HG03066 (cell line): Measurements from ENCODE around the gene SIK3.
A peak's percentile ranks its signal among the peaks of the same experiment; 100 is the strongest.
"Not testable (repeated sequence)": the region's sequence is repeated elsewhere in the genome, so short reads cannot be mapped to it uniquely, and the experiment has no call there.

Source experiments
- ATAC-seq: cut with Tn5 transposase; IDR thresholded peaks from one replicate; pipeline ENCODE4 v1.9.1; 2021; ENCODE audit warnings: low read depth; ENCODE audit not compliant: unreplicated experiment

SIK3 gene

DNA sequence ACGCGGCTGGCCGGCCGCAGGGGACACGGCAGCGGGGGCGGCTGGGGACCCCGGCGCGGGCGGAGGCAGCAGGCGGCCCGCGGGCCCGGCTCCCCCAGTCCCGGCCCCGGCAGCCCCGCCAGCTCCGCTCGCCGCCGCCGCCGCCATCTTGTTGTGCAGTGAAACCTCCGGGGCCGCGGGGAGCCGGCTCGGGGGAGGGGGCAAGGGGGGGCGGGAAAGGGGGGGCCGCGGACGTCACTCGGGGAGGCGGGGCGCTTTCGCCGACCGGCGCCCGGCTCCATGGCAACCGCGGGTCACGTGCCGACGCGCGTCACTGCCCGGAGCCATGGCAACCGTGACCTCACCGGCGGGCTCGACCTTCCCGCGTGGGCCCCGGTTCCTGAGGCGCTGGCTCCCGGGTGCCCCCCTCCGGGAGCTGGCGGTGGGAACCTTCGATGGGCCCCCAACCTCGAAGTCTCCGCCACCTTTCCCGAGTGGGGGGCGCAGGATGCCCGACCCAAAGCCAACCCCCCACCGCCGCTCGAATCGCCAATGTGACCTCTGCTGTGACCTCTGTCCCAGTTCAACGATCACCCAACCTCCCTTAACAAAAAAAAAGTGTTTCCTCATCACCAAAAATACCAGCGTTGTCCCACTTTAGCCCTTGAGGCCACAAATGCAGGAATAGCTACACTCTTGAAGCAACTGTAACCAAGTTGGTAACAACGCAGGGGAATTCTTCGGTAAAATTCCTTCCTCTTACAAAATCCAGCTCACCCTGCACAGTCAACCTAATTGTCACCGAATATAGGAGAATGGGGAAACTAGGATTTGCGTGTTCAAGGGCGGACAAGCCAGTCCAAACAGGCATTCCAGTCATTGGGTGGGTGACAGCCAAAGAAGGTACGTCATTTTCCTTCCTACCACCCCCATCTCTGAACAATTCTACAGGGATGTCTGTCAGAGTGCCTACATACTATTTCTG lies at the start of gene SIK3:
Gene SIK3 (minus strand): TSS at position 160 of the 964 bp plus-strand sequence. CDS start 13 bp downstream, at position 147.
- ATAC-seq: peak; percentile 62

- ATAC-seq: no peak
These were observed 48.3 kb upstream of the SIK3 start for GRCh38 chr11:117146521-117146920.

- no peak for ATAC-seq
These were observed 47.1 kb upstream of the SIK3 start for GRCh38 chr11:117145393-117145761.

- peak; percentile 40 for ATAC-seq
These were observed 46.5 kb upstream of the SIK3 start for GRCh38 chr11:117144477-117145392.

DNA sequence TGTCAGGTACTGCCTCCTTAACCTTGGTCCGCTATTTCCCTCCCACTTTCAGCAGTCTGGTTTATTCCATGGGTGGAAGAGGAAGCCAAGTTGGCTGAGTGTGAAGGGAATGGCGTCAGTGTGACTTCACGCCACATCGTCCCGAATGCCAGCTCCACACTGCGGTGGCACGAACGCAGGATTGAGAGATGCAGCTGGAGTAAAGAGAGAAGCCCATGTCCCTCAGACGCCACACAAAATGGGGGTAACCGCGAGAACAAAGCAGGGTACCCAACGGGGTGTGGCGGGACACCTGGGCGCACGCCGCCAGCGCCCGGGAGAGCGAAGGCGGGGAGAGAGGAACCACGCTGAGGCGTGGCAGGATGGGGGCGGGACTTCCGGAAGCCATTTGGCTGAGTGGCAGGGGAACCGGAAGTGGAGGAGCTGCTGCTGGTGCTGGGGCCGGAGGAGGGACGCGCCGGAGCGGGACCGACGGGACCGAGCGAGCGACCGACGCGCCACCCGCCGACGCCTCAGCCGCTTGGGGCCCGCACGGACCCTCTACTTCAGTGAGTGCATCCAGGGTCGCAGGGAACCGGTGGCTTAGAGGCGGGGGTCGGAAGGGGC lies 45.7 kb upstream of the SIK3 start, which contains the start of gene PAFAH1B2:
Gene PAFAH1B2 (plus strand): TSS at position 417 of the 606 bp plus-strand sequence. CDS start 8,161 bp downstream, outside the sequence.
- peak; percentile 96 for ATAC-seq

DNA sequence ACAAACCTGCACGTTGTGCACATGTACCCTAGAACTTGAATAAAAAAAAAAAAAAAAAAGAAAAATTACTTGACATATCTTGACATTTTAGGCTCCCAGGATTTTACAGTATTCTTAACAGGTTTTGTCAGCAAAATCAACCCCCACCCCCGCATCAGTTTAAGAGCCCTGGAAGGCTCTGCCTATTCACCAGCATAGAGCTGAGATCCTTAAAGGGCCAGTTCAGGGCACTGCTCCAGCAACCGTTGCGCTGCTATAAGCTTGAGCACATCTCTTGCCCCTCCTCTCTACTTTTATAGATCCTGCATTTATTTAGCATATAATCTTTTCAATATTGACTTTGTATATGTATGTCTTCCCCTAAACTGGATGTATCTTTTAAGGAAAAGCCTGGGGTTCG lies 45.2 kb upstream of the SIK3 start:
- ATAC-seq: no peak

DNA sequence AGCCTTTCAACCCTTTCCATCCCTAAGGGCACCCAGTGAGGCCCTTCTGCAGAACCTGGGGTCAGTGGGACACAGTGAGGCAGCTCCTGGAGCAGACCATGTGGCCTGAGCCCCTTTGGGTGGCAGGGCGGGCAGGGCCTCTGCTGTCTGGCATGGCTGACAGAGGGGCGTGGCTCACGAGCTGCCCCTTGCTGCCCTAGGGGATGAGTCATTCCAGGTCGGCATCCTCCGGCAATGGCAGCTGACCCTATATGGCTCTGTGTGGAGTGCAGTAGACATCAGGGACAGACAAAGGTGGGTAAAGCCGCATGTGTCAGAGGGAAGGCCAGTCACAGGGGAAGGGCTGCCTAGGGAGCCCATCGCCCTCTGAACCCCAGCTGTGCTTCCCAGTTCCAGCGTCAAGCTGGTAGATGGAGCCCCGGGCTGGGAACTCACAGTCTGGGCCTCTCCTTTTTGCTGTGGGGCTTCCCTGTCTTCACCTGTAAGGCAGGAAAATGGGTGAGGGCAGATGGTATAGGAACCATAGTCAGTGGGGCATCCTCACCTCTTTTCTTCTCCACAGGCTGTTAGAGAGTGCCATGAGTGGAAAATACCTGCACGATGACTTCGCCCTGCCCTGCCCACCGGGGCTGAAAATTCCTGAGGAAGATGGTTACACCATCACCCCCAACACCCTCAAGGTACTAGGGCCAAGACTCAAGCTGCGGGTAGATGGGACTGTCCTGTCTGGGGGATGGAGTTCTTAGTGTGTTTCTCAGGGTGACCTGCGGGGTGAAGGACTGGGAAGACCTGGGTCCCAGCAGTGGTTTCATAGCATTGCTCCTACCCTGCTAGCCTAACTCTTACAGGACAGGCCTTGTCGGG lies 39.2 kb upstream of the SIK3 start:
- not testable (repeated sequence) for ATAC-seq

DNA sequence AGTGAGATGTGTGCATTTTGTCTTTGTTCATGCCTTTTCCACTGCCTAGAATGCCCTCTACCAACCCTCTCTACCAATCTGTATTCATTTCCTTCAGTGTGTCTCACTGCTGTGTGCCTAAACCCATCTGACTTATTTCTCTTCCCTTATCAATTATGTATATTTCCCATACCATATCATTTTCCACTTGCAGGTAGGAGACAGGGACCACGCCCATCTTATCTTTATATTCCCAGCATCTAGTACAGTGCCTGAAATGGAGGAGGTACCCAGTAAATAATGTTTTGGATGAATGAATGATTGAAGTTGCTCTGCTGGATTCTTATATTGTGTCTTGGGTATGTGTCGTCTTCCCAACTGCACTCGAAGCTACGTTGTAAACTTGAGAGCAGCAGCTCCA lies 36.8 kb upstream of the SIK3 start:
- ATAC-seq: not testable (repeated sequence)

- no peak for ATAC-seq
These were observed 36.2 kb upstream of the SIK3 start for GRCh38 chr11:117134431-117134830.

DNA sequence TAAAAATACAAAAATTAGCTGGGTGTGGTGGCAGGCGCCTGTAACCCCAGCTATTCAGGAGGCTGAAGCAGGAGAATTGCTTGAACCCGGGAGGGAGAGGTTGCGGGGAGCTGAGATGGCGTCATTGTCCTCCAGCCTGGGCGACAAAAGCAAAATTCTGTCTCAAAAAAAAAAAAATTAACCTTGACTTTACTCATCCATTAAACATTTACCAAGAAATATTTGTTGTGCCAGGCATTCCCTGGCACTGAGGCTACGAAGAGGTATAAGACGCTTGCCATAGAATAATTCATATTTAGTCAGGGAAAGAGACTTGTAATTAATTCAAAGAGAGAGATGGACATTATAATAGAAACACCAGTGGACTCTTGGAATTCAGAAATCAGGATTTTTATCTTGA lies 32.7 kb upstream of the SIK3 start:
- no peak for ATAC-seq

DNA sequence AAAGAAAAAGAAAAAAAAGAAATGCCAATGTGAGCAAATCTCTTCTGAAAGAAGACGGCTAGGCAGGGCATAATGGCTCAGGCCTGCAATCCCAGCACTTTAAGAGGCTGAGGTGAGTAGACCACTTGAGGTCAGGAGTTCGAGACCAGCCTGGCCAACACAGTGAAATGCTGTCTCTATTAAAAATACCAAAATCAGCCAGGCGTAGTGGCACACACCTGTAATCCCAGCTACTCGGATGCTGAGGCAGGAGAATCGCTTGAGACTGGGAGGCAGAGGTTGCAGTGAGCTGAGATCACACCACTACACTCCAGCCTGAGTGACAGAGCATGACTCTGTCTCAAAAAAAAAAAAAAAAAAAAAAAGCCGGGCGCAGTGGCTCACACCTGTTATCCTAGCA lies 32.2 kb upstream of the SIK3 start:
- ATAC-seq: not testable (repeated sequence)

DNA sequence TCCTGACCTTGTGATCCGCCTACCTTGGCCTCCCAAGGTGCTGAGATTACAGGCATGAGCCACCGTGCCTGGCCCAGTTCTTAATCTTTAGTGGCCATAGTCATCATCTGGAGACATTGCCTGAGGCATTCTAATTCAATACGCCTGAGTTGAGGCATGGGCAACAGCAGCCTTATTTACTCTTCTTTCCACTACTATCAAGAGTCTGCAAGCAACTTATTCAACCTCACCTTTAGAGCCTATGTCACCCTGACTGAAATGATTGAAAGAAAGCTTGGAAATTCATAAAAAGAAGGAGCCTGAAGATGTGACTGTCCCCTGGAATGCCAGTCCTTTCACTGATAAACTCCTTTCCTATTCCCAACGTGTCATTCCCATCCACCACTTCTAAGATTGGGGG lies 30.1 kb upstream of the SIK3 start:
- no peak for ATAC-seq

DNA sequence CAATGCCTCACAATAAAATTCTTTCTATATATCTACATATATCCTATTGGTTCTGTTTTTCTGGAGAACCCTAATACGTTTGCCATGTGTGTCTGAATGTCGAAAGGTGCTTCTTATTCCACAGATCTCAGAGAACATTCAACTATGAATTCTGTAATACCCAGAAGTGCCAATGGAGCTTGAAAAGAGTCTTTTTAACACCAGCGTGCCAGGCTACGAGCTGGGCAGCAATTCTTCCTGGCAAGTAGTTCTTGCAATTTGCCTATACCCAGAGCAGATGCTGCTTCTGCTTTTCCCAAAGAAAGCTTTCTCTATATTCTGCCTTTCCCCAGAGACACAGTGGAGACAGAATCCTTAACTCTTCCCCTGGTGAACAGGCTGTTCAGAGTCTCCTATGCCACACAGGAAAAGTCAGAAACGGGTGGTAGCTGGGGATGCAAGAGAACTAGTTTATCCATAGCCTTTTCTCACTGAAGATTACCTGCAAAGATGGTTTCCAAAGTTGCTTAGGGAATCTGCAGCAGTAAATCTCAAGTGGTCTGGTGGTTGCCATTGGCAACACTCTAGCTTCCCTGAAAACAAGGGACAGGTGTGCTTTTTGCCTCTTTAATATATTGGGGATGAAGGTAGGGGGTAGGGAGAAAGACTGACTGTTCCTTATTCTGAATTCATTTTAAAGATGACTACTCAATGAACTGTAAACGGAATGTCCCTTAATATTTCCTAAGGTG lies 29.1 kb upstream of the SIK3 start:
- no peak for ATAC-seq

DNA sequence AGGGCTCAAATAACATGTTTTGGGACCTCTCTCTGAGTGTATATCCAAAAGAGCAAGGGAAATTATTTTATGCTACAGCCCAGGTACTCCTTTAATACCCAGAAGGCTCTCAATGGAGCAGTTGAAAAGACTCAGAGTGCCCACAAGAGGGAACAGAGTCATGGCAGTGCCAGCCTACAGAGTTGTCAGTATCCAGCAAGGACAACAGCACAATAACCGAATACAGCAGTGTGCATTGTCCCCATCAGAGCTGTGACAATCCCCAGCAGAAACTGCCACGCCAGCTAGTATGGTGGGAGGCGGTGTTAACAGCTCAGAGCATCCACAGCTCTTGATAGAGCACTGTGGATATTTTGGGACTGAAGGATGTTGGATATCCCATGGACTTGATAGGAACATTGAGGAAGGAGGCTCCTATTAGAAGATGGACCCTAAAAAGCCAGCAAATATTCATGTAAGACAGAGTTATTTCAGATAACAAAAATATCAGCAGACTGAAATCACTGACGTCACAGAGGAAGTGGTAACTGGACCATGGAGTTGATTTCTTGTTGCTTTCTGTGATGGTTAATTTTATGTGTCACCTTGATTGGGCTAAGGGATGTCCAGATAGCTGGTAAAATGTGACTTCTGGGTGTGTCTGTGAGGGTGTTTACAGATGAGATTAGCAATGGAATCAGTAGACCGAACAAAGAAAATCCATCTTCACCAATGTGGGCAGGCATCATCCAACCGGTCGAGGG lies 28.2 kb upstream of the SIK3 start:
- no peak for ATAC-seq

DNA sequence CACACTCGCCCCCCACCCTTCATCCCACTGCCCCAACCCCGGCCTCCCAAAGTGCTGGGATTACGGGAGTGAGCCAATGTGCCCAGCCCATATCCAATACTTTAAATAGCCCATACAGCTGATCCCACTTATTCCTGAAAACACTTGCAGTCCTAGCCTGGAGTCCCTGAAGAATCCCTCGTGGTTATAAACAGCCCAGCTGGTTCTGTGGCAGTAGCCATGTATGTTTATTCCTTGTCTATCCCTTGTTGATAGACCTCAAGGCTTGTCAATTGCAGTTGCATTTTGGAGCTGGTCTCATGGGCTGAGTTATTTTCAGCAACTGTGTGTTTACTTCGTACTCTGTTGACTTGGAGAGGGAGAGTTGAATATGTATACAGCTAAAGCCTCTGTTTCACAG lies 24.3 kb upstream of the SIK3 start:
- no peak for ATAC-seq

DNA sequence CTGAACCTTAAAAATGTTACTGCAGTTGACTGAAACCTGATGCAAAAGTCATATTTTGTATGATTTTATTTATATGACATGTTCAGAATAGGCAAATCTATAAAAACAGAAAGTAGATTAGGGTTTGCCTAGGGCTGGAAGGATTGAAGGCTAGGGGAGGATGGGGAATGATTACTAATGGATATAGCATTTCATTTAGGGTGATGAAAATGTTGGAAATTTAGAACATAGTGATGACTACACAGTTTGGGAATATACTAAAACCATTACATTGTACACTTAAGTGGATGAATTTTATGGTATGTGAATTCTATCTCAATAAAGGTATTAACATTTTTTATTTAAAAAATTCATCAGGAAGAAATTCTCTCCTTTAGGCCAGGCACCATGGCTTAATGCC lies 22.9 kb upstream of the SIK3 start:
- ATAC-seq: no peak

DNA sequence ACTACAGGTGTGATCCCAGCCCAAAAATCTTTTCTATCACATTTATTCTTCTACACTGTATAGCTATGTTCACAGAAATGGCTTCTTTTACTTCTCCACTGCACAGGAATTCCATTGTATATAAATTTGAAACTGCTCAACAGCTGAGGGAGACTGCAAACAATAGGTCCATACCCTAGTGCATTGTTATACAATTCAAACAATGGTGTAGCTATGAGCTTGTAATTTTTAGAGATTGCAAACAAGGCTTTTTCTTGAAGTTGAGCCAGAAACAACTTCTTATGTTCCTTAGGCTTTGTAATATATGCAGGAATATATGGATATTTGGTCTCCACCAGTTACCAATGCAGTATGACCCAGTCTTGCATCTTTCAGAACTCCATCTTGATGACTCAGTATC lies 19.5 kb upstream of the SIK3 start:
- no peak for ATAC-seq

DNA sequence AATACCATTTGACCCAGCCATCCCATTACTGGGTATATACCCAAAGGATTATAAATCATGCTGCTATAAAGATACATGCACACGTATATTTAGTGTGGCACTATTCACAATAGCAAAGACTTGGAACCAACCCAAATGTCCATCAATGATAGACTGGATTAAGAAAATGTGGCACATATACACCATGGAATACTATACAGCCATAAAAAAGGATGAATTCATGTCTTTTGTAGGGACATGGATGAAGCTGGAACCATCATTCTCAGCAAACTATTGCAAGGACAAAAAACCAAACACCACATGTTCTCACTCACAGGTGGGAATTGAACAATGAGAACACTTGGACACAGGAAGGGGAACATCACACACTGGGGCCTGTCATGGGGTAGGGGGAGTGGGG lies 14.7 kb upstream of the SIK3 start:
- ATAC-seq: not testable (repeated sequence)
